DMS153 (cell line): ENCODE results near the gene RBMXL2.

ENCODE experiments used
- DNase-seq: peaks from one replicate; lab custom pipeline; 2025; lab: John Stamatoyannopoulos, UW

The RBMXL2 gene

GRCh38 chr11:7088921-7089320 lies at the start of gene RBMXL2:
Gene RBMXL2, plus strand, starts transcription at chr11:7088998. Its CDS starts 123 bp downstream, at chr11:7089121.
- no peak for DNase-seq

GRCh38 chr11:7046474-7047175 lies 42.2 kb upstream of the RBMXL2 start:
- no peak for DNase-seq

GRCh38 chr11:7050191-7050590 lies 38.6 kb upstream of the RBMXL2 start:
- DNase-seq: no peak

- DNase-seq: no peak
These were observed 31.8 kb upstream of the RBMXL2 start for GRCh38 chr11:7056828-7057513.

GRCh38 chr11:7057641-7058040 lies 31.2 kb upstream of the RBMXL2 start:
- DNase-seq: no peak

- no peak for DNase-seq
These were observed 27.9 kb upstream of the RBMXL2 start for GRCh38 chr11:7060868-7061267.

GRCh38 chr11:7062534-7062933 lies 26.3 kb upstream of the RBMXL2 start:
- no peak for DNase-seq

- no peak for DNase-seq
These were observed 16.3 kb upstream of the RBMXL2 start for GRCh38 chr11:7072401-7073028.

- no peak for DNase-seq
These were observed 11.7 kb upstream of the RBMXL2 start for GRCh38 chr11:7077101-7077500.

- no peak for DNase-seq
These were observed 9.2 kb upstream of the RBMXL2 start for GRCh38 chr11:7079545-7080135.

GRCh38 chr11:7080900-7081299 lies 7.9 kb upstream of the RBMXL2 start:
- DNase-seq: no peak

GRCh38 chr11:7081441-7081840 lies 7.4 kb upstream of the RBMXL2 start:
- no peak for DNase-seq

GRCh38 chr11:7089328-7090251 lies 792 bp downstream of the RBMXL2 start:
- DNase-seq: no peak

- DNase-seq: peak; percentile 32
These were observed 9.5 kb downstream of the RBMXL2 start for GRCh38 chr11:7098235-7098832.

- DNase-seq: no peak
These were observed 27.0 kb downstream of the RBMXL2 start for GRCh38 chr11:7115780-7116179.

GRCh38 chr11:7116370-7116769 lies 27.6 kb downstream of the RBMXL2 start:
- no peak for DNase-seq

GRCh38 chr11:7138051-7138450 lies 49.3 kb downstream of the RBMXL2 start:
- DNase-seq: no peak
